ENCODE data around the gene P2RX7.
"Not testable (repeated sequence)": the region's sequence is repeated elsewhere in the genome, so short reads cannot be mapped to it uniquely, and the experiment has no call there.

The P2RX7 gene

GRCh38 chr12:121212875-121213274 is 80.2 kb downstream of the P2RX7 start:
- no peak for DNase-seq

DNA sequence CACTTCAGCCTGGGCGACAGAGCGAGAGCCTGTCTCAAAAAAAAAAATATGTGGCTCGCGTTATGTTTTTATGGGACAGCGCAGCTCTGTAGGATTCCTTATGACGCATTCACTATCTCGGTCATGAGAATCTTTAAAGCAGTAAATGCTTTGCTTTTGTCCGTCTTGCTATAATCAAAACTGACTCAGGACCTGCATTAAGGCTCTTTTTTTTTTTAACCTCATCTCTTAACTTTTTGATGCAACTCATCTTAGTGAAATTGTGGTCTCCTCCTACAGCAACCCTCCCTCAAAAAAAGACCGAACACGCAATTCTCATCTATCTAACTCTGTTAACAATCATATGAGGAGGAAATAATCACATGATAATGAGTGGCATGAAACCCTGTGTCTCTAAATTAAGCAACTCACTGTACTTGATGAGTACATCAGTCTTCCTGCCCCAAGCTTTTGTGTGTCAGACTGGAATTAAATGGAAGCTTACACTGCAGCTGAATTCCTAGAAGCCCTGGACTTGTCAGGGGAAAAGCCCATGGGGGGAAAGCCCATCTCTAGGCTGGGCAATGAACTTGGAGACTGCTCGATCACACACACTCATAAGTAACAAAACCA is 81.6 kb downstream of the P2RX7 start:
- DNase-seq, result no peak

DNA sequence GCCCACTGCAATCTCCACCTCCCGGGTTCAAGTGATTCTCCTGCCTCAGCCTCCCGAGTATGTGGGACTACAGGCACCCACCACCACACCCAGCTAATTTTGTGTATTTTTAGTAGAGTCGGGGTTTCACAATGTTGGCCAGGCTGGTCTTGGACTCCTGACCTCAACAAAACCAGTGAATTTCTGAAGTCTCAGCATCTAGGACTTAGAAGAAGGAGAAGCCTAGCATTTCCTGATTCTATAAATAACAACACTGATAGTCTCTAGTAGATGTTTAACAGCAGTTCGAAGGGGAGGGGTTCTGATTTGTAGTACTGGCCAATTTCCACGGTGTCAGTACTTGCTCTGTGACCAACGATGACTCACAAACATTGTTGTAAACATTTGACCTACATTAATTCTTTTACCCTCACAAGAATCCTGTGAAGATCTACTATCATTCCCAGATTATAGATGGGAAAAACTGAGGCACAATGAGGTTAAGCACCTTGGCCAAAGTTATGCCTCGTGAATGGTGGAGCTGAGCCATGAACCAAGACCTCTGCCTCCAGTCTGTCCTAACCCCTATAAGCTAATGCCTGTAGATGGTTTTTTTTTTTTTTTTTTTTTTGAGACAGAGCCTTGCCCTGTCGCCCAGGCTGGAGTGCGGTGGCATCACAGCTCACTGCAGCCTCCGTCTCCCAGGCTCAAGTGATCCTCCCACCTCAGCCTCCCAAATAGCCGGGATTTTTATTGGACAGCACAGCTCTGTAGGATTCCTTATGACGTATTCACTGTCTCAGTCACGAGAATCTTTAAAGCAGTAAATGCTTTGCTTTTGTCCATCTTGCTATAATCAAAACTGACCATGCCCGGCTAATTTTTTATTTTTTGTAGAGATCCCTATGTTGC is 82.4 kb downstream of the P2RX7 start:
- DNase-seq, result no peak

DNA sequence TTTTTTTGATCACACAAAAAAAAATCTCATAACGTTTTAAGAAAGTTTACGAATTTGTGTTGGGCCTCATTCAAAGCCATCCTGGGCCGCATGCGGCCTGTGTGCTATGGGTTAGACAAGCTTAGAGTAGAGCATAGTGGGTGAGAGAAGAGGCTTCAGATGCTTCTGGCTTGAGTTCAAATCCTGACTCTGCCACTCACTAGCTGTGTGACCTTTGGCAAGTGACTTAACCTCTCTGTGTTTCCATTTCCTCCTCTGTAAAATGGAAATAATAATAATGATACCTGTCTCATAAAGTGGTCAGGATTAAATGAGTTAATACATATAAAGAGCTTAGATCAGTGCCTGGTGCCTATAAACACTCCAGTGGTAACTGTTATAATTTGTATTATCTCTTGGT is 83.4 kb downstream of the P2RX7 start:
- no peak for DNase-seq

DNA sequence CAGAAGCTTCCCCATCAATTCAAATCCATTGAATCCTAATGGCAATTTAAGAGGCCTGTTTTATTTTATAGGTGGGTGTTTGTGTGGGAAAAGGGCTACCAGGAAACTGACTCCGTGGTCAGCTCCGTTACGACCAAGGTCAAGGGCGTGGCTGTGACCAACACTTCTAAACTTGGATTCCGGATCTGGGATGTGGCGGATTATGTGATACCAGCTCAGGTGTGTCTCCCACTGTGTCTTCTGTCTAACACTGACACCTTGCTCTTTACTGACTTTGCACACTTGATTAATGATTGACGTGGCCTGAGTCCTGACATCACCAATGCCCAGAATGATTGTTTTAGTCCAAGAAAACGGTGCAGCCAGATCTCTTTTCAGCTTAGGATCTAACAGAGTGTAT is 84.4 kb downstream of the P2RX7 start:
- no peak for DNase-seq

- peak; percentile 36 for DNase-seq
Measured at GRCh38 chr12:121217761-121218160, 85.1 kb downstream of the P2RX7 start.

DNA sequence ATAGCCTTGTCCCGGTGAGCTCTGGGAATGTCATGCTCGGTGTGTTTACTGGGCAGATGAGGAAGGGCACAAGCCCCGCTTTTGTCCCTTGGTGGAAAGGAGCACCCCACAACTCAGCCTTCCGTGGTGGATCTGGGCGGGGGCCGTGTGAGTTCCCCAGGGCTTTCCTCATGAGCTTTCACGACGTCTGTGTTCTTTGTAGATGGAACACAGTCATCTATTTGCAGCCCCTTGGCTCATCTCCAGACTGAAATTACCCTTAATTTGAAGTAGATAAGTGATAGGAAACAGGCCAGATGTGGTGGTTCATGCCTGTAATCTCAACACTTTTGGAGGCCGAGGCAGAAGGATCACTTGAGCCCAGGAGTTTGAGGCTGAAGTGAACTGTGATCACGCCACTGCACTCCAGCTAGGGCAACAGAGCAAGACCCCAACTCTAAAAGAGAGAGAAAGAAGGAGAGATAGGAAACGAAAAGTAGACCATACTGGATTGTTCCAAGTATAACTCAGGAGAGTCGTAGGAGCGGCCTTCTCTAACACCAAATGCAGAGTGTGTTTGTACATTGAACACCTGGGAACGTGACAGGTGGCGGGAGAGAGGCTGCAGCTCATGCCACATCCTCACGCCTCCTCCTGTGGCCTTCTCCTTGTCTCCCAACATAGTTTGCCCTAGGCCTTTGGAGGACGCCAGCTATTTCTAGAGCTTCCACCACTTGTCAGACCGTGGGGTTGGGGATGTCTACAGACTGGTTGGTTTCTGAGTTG is 86.1 kb downstream of the P2RX7 start:
- DNase-seq, result no peak

DNA sequence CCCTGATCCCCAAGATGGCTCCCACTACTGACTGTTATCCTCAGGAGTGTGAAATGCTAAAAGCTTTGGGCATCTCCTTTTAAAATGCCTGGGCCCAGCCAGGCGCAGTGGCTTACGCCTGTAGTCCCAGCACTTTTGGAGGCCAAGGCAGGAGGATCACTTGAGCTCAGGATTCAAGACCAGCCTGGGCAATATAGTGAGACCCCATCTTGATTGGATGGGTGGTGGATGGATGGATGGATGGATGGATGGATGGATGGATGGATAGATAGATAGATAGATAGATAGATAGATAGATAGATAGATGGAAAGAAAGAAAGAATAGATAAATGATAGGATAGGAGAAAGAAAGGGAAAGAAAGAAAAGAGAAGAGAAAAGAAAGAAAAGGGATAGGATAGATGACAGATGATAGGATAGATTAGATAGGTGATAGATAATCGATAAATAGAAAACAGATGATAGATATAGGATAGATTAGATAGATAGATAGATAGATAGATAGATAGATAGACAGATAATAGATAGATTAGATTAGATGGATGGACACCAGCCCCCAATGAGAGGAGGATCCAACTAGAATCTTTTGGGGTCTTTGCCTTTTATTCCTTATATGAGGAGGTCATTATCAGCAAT is 86.8 kb downstream of the P2RX7 start:
- DNase-seq, result no peak

DNA sequence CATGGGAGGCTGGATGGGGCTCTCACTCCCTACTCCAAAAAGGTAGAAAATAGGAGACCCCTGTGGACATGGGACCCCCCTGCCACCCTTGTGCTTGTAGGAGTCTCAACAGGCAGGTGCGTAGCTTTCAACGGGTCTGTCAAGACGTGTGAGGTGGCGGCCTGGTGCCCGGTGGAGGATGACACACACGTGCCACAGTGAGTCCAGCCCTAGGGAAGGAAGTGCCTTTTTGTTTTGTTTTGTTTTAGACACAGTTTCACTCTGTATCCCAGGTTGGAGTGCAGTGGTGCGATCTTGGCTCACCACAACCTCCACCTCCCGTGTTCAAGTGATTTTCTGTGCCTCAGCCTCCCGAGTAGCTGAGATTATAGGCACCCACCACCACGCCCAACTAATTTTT is 90.2 kb downstream of the P2RX7 start:
- DNase-seq, result no peak

DNA sequence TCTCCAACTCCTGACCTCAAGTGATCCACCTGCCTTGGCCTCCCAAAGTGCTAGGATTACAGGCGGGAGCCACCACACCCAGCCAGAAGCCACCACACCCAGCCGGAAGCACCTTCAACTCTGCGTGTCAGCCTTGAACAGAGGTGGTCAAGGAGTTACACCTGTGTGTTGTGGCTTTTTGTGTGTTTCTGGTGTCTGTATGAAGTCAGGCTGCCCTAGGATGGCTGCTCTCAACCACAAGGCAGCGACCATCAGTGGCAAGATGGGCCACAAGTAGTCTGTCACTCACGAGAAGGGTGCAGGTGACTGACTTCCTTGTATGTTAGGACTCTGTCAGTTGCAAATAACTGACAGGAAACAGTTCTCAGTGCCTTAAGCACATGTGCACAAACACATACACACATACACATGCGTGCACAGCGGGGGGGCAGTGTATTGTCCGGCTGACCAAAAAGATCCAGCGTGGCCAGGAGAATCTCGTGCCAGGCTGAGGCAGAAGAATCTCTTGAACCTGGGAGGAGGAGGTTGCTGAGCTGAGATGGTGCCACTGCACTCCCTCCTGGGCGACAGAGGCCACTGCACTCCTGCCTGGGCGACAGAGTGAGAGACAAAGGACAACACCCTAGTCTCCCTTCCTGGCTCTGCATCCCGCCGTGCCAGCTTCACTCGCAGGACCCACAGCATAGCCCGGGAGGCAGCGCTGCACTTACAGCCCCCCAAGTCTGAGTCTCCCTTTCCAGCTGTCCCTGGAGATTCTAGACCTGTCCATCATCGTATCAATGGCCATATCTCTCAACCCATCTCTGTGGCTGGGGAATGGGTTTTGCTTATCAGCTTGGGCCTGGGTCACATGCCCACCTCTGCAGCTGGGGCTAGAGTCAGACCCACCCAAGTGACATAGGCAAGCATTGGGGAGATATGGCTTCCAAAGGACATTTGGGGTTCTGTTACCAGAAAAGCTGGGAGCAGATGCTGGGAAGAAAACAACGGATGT is 90.9 kb downstream of the P2RX7 start:
- DNase-seq, result peak; percentile 62

DNA sequence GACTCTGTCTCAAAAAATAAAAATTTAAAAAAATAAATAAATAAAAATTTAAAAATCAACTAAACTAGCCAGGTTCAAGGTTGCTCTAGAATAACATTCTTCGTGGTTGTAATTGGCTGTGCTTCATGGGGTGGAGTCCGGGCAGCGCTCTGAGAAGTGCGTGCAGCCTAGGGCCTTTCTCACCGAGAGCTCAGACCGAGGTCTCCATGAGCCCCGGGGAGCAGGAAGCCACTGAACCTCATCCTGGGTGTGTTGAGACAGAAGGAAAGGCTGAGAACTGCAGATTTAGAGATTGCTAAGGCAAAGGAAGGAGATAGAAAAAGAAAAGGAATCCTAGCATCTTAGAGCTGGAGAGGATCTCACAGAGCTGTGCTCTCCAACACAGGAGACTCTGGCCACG is 91.9 kb downstream of the P2RX7 start:
- DNase-seq, result no peak

DNA sequence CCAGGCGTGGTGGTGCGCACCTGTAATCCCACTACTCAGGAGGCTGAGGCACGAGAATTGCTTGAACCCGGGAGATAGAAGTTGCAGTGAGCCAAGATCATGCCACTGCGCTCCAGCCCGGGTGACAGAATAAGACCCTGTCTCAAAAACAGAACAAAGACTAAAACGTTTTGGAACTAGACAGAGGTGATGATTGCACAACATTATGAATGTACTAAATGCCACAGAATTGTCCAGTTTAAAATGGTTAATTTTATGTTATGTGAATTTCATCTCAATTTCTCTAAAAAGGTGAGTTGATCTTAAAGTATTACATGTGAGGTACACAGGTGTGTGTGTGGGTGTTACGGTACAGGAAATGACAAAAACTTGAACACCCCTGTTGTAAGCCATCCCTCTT is 93.7 kb downstream of the P2RX7 start:
- no peak for DNase-seq

DNA sequence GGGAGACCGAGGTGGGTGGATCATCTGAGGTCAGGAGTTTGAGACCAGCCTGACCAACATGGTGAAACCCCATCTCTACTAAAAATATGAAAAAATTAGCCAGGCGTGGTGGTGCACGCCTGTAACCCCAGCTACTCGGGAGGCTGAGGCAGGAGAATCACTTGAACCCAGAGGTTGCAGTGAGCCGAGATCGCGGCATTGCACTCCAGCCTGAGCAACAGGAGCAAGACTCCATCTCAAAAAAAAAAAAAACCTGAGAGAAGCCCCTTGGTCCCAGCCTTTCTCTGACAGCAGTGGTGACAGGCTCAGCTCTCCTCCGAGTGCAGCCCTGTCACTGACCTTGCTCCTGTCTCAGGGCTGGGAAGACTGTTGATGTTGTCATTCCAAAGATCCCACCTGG is 94.2 kb downstream of the P2RX7 start:
- not testable (repeated sequence) for DNase-seq

DNA sequence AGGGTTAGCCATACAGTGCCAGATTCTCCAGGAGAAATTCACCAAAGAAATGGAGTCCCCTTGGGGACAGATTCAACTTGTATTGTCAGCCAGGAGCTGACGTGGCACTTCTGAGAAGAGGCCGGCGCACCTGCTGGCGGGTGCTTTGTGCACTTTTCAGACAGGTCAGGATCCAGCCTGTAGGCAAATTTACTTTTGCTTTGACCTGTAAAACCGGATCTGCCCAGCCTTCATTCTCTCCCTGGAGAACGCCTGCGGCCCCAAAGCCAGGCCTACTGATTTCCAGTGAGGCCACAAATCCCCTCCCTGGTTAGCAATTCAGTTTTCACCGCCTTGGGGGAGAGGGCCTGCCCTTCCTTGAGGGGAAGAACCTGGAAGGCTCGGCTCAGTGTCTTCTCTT is 94.6 kb downstream of the P2RX7 start:
- DNase-seq, result no peak

DNA sequence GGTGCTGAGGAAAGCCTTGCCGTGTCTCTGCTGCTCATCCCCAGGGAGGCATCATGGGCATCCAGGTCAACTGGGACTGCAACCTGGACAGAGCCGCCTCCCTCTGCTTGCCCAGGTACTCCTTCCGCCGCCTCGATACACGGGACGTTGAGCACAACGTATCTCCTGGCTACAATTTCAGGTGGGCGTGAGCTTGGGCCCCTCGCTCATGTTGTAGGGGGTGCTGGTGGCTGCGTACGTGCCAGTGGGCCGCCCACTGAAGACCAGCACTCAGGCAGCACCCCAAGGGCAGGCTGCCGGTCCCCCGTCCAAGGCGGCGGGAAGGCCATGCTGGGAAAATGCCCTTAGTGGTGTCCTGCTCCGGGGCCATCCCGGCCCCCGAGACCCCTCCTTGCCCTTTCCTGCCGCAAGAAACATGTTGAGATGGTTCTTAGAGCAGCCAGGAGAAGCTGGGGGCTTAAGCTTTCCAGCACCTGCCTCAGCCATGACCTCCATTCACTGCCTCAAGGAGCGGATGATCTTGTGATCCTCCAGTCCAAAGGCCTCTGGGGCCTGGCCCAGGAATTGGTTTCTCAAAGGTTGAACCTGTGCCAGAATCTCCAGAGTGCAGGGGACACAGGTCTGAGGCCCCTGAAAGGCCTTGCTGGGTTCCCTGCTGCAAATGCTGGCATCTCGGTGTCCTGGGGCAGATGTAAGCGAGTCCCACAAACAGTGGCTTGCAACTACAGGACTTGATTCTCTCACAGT is 96.4 kb downstream of the P2RX7 start:
- no peak for DNase-seq

GRCh38 chr12:121229826-121230537 is 97.3 kb downstream of the P2RX7 start:
- peak; percentile 90 for DNase-seq

DNA sequence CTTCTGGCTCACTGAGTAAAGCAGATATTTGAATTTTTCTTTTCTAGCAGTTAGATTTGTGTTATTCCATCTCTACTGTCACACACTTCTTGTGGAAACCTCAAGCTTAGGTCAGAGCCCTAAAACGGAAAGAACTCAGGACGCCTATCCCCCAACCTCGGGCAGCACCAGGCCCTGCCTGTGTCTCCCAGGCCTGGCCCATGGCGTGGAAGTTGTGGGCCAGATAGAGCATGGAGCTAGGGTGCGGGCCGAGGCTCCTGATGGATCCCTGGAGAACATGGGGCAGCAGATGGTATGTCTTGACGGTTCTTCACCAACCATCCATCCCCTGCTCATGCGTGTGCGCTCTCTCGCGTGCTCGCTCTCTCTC is 97.8 kb downstream of the P2RX7 start:
- DNase-seq, result no peak

DNA sequence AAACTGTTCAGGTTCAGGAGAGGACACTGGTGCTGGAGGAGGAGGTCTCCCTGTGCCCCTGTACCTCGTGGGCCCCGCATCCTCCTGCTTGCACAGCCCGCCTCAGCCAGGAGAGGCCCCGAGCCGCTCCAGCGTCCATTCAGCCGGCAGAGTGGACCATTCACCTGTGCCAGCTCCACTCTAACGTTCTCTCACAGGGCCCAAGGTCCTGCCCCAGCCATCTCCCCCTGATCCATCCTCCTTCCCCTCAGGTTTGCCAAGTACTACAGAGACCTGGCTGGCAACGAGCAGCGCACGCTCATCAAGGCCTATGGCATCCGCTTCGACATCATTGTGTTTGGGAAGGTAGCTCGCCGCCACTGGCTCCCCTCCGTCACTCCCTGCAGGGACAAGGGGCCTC is 99.5 kb downstream of the P2RX7 start:
- no peak for DNase-seq

DNA sequence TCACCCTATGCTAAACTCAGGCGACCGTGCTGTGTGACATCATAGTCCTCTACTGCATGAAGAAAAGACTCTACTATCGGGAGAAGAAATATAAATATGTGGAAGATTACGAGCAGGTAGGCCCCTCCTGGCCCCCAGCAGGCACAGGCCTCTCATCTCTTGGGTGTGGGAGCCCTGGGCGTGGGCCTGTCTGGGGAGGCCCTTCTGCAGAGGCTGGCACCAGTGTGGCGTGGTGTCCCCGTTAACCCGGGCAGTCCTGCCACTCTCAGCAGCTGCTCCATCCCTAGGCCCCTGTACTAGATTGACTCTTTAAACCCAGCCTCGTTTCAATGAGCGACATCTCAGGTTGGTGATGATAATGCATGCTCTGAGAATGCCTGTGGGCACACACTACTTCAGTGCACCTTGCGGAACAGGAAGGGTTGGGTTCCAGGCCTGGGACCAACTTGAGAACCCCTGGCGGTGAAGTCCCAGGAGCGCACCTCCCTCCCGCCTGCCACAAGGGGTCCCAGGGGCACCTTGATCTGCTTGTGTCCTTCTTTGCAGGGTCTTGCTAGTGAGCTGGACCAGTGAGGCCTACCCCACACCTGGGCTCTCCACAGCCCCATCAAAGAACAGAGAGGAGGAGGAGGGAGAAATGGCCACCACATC is 100.4 kb downstream of the P2RX7 start:
- no peak for DNase-seq

DNA sequence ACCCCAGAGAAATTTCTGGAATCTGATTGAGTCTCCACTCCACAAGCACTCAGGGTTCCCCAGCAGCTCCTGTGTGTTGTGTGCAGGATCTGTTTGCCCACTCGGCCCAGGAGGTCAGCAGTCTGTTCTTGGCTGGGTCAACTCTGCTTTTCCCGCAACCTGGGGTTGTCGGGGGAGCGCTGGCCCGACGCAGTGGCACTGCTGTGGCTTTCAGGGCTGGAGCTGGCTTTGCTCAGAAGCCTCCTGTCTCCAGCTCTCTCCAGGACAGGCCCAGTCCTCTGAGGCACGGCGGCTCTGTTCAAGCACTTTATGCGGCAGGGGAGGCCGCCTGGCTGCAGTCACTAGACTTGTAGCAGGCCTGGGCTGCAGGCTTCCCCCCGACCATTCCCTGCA is 100.9 kb downstream of the P2RX7 start:
- DNase-seq, result no peak

All from NCI-H82 (cell line).